Stimulated activated CD4-positive, alpha-beta T cell treated with anti-CD3 and anti-CD28 coated beads, Interleukin-1b, Interleukin-23, amount 100 ng/mL, for 48 hours (primary cell): ENCODE measurements around the gene FAM236D.
"Not testable (repeated sequence)": the region's sequence is repeated elsewhere in the genome, so short reads cannot be mapped to it uniquely, and the experiment has no call there.

Experiments
- DNase-seq: peaks from one replicate; pipeline ENCODE4 v3.0.0-alpha.2; 2020

The FAM236D gene

GRCh38 chrX:72808110-72808509, at the start of gene FAM236D:
TSS of gene FAM236D (minus strand) at chrX:72808210. CDS start at chrX:72808110, 100 bp downstream.
- DNase-seq = not testable (repeated sequence)

DNA sequence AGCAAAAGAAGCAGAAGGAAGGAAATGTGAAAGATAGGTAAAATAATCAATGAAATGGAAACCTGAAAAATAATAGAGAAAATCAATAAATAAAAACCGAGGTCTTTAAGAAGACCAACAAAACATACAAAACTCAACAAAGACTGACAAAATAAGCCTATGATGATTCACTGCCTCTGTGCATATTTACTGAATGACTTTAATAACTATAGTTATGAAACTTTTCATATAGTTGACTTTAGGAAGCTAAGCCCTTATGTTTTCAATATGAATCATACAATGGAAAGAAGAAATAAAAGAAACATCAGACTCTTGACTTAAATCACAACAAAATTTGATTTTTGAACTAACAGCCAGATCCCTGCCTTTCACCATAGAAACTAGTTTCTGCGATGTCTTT, 29.5 kb upstream of the FAM236D start:
- not testable (repeated sequence) for DNase-seq

GRCh38 chrX:72830701-72831100, 22.7 kb upstream of the FAM236D start:
- not testable (repeated sequence) for DNase-seq

DNA sequence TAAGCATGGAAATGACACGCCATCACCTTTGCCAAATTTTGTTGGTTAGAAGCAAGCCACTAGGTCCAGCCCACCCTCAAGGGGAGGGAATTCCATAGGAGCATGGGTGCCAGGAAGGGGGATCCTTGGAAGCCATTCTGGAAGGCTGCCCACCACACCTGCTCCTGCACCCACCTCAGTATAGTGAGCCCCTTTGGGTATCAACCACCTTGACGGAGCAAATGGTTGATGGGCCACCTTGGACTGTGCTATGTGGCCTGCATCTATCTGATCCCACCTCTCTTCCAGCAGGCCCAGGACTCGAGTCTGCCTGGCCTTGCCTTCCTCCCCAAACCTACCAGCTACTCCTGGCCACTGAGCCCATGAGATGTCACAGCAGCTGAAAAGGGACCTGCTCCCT, 17.6 kb downstream of the FAM236D start:
- DNase-seq = not testable (repeated sequence)

DNA sequence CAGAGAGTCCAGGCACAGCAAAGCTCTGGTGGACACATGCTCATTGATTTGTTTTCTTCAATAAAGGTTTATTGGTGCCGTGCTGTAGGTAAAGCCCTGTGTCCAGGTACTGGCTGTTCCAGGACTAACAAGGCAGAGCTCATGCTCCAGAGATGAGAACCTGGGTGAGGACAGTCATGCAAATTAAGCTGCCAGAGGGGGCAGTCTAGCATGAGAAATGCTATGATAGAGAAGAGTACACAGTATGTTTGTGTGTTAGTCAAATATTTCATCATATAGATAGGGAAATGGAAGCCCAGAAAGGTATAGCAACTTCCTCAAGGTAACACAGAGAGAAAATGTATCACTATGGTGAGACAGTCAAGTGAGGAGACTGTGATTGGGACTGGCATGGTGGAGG, 19.9 kb downstream of the FAM236D start:
- not testable (repeated sequence) for DNase-seq

DNA sequence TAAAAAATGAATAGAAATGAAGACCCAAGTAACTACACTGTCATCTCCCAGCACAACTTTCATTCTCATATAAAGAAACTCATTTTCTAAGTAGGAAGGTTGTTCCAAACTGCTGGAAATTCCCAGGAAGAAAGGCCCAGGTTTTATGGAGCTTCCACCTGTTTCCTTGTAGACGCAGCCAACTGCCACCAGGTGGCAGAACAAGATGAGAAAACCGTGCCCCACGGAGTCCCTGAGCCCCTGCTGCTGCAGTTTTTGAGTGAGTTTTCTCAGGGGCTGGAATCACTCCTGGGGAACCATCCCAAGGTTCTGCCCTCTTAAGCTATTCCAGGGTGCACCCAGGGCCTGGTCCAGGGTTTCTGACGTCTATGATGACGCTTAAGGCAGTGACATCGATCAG, 24.0 kb downstream of the FAM236D start:
- not testable (repeated sequence) for DNase-seq

DNA sequence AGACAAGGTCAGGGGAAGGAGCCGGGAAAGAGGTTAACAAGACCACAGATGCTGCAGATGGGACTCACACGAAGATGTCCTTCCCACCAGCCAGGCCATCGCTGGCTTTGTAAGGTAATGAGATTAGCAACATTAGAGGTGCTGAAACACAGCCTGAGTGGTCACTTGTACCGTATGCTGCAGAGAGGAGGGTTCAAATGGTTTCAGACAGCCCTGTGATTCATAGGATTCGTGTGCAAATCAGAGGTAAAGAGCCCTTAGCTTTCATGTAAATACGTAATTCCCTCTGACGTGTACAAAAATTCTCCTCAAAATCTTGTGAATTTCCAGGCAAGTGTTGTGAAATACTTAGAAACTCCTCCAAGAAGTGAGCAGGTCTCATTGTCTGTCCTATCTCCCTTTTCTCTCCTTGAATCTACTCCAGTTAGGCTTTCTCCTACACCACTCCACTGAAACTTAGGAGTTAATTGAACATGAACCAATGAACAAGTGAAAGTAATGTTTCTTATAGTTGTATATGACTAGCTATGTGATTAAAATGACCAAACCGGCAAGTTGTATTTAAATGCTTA, 24.6 kb downstream of the FAM236D start:
- not testable (repeated sequence) for DNase-seq

DNA sequence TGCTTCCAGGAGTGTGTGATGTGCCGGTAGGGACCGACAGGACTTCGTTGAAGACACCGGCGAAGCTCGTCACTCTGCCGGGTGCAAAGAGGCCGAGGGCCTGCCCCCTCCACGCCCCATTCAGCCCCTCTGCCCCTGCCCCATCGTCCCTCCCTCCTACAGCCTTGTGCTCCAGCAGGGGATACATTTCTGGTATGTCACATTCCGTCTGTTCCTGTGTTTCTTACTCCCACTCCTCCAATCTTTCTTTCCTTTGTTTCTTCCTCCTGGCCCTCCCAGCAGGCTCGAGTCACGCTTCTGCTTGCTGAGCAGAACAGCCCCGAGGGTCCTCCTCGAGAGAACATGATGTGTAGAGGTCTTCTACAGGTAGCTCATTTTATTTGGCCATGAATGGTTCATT, 25.4 kb downstream of the FAM236D start, which contains the start of gene FAM236B:
TSS of gene FAM236B (minus strand) at position 101 of the 400 bp plus-strand sequence. CDS start at position 1, 100 bp downstream.
- not testable (repeated sequence) for DNase-seq

- not testable (repeated sequence) for DNase-seq
Measured at GRCh38 chrX:72778146-72778545, 29.9 kb downstream of the FAM236D start.

DNA sequence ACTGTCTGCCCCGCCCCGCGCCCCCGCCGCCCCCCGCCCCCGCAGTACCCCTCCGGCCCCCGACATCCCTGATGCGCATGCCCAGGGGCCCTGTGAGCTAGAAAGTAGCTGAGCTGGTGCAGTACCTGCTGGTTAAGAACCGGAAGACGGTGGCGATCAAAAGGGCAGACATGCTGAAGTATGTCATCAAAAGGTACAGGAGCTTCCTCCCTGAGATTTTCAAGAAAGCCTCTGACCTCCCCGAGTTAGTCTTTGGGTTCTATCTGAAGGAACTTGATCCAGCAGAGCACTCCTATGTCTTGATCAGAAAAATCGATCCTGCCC, 30.6 kb downstream of the FAM236D start:
- DNase-seq = not testable (repeated sequence)

- DNase-seq = not testable (repeated sequence)
Measured at GRCh38 chrX:72776653-72777466, 31.1 kb downstream of the FAM236D start, which contains the start of gene DMRTC1B. TSS of gene DMRTC1B (plus strand) at chrX:72776890. CDS start at chrX:72845136, 68,246 bp downstream.

DNA sequence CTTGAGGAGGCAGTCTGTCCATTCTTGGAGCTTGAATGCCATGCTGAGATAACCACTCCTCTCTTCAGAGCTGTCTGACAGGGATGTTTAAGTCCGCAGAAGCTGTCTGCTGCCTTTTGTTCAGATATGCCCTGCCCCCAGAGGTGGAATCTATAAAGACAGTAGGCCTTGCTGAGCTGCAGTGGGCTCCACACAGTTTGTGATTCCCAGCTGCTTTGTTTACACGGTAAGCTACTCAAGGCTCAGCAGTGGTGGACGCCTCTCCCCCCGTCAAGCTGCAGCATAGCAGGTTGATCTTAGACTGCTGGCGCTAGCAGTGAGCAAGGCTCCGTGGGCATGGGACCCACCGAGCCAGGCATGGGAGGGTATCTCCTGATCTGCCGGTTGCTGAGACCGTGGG, 47.6 kb downstream of the FAM236D start:
- DNase-seq = not testable (repeated sequence)
